Astrocyte (in vitro differentiated cells and primary cell): Measurements from ENCODE around the gene TMC4.
"Not testable (repeated sequence)": the region's sequence is repeated elsewhere in the genome, so short reads cannot be mapped to it uniquely, and the experiment has no call there.

Experiments
- CTCF ChIP-seq: IDR thresholded peaks from 2 replicates; pipeline ENCODE4 v1.5.1; 2011; ENCODE audit warnings: low read depth, mild to moderate bottlenecking, inconsistent platforms, low read length, moderate library complexity; ENCODE audit not compliant: insufficient read depth
- EZH2 ChIP-seq: IDR thresholded peaks from 2 replicates; pipeline ENCODE4 v1.6.1; 2012; ENCODE audit warnings: mild to moderate bottlenecking, low read length, inconsistent platforms; ENCODE audit not compliant: insufficient read depth

- TF ChIP-seq CTCF, EZH2: not testable (repeated sequence)
Measured at GRCh38 chr19:54194463-54194862, 21.5 kb upstream of the TMC4 start.
